GM21423 (cell line): ENCODE data around the gene ADARB2.
"Not testable (repeated sequence)": the region's sequence is repeated elsewhere in the genome, so short reads cannot be mapped to it uniquely, and the experiment has no call there.

Experiments used
- ATAC-seq: cut with Tn5 transposase; IDR thresholded peaks from one replicate; pipeline ENCODE4 v1.9.1; 2021; ENCODE audit warnings: mild to moderate bottlenecking, moderate library complexity; ENCODE audit not compliant: unreplicated experiment

Gene ADARB2

DNA sequence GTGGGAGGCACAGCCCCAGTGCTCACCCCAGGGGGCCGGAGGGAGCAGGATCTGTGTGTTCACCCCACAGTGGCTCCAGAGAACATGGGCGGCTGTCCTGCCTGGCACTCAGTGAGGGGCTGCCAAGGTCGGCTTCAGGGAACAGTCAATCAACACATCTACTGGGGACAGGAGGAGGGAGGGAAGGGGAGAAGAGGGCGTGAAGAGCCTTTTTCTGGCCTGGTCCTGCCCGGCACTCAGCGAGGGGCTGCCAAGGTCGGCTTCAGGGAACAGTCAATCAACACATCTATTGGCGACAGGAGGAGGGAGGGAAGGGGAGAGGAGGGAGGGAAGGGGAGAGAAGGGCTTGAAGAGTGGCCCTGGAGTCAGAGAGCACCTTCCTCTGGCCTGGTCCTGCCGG lies 184.9 kb downstream of the ADARB2 start:
- no peak for ATAC-seq

GRCh38 chr10:1551636-1552338 lies 185.5 kb downstream of the ADARB2 start:
- no peak for ATAC-seq

- no peak for ATAC-seq
These were observed 186.7 kb downstream of the ADARB2 start for GRCh38 chr10:1550616-1551015.

DNA sequence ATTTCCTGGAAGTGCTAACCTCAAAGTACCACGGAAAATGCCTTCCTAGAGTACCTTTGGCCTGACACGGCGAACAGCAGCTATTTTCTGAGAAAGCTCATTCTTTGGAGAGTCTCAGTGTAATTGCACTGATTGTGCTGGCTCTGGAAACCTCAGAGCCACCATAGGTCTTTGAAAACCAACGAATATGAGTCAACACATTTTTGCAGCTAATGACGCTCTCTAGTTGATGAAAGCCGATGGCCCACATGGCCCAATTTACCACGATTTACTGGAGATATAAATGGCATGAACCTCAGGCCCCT lies 187.1 kb downstream of the ADARB2 start:
- ATAC-seq = no peak

DNA sequence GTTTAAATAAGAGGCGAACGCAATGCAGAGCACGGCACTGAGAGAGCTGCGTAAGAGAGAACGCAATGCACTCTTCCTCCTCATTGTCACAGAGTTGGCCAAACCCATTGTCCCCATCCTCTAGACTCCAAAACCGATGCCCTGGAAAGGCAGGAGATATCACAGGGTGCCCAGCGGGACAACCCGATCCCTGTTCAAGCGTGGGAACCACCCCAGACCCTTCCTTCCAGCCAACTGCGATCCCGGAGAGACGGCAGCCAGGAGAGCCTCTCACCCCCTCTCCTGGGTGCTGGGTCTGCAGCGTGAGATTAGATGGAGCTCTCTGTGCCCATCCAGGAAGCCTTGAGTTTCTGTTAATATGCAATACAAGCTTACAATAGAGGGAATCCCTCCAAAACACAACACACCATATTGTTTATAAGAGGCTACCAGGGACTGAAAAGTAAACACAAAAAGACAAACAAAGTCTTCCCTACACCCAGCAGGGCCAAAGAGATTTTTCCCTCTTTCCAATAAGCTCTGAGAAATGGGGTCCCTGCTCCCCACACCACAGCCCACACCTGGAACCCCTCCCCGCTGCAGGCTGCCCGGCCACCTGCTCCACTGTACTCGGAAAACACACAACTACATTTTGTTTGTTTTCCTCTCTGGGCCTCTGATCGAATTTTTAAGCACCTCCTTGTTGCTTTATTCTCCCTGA lies 187.6 kb downstream of the ADARB2 start:
- no peak for ATAC-seq

- ATAC-seq = no peak
These were observed 188.7 kb downstream of the ADARB2 start for GRCh38 chr10:1548596-1548995.

- ATAC-seq = no peak
These were observed 189.2 kb downstream of the ADARB2 start for GRCh38 chr10:1548146-1548545.

DNA sequence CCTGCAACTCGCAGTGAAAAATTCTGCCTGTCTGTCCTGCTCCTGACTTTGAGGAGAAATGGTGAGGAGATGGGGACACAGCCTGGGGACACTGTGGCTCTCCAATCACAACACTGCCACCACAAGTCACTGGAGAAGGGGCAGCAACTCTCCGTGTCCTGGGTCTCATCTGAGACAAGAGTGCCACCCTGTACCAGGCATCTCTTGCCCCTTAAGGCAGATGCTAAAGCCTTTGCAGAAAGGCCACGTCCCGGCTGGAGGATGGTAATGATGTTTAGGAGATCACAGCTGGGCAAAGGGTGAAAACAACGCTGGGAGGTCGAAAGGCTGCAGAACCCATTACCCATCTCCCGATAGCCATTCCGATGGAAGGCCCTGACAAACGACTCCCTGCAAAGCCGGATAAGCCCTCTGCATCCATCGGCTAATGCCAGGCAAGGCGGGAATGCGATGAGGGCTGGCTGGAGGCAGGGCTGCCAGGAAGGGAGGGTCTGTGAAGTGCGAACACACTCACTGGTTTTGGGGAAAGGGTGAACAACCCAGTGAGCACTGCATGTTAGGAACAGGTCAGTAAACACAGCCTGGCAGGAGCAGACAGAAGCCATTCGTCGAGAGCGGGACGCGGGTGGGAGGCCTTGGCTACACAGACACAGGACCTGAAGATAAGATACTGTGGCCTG lies 190.8 kb downstream of the ADARB2 start:
- no peak for ATAC-seq

GRCh38 chr10:1545524-1545923 lies 191.8 kb downstream of the ADARB2 start:
- ATAC-seq = no peak

GRCh38 chr10:1544929-1545328 lies 192.4 kb downstream of the ADARB2 start:
- no peak for ATAC-seq

- no peak for ATAC-seq
These were observed 193.1 kb downstream of the ADARB2 start for GRCh38 chr10:1544209-1544673.

GRCh38 chr10:1543596-1543995 lies 193.7 kb downstream of the ADARB2 start:
- ATAC-seq = no peak

DNA sequence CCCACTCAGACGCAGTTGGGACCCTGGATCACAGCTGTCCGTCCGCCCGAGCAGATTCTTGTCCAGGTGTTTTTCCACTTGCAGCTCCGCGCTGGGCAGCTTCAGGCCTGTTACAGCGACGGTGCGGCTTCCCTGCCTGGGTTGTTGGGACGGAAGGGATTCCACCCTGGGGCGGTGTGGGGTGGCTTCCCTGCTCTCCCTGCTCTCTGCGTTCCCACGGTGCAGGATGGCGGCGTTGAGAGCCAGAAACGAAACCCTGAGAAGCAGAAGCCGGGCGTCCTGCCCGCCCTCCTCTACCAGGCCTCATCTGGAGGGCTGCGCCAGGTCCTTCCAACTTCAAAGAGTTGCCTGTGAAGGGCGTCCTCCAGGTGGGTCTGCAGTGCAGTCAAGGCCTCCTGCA lies 194.4 kb downstream of the ADARB2 start:
- ATAC-seq = no peak

DNA sequence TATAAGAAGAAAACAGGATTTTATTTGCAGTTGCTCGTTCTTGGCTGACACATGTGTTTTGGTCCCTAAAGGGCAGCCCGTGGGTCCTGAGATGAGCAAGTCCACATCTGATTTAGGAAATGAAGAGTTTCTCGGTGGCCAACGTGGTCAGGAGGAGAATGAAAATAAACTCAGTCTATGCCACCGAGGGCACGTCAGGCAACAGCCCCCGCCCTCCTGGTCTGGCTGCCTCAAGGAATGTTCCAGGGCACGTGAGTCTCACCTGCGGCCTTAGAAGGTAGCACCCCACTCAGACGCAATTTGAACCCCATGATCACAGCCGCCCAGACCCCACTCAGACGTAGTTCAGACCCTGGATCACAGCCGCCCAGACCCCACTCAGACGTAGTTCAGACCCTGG lies 197.2 kb downstream of the ADARB2 start:
- no peak for ATAC-seq

- ATAC-seq = no peak
These were observed 198.1 kb downstream of the ADARB2 start for GRCh38 chr10:1539216-1539615.

DNA sequence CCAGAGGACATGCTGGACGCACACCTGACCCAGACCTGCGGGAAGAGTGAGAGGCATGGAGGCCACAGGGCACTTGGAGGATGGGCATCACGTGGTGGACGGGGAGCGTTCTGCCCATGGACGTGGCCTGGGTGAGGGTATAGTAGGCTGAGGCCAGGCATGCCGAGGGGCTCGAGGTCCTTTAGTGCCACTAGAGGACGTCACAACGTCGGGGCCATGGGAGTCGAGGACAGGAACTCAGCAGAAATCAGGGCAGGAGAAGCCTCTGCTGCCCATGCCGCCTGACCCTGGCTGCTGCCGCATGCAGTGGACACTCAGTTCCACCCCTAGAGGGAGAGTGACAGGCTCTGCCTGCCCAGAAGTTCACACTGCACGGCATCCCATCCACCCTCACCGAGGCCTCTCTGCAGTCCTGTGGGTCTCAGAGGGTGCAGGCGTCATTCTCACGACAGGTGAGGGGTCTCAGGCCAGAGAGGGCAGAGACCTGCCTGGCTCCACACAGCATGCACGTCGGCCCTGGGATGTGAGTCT lies 198.7 kb downstream of the ADARB2 start:
- no peak for ATAC-seq

DNA sequence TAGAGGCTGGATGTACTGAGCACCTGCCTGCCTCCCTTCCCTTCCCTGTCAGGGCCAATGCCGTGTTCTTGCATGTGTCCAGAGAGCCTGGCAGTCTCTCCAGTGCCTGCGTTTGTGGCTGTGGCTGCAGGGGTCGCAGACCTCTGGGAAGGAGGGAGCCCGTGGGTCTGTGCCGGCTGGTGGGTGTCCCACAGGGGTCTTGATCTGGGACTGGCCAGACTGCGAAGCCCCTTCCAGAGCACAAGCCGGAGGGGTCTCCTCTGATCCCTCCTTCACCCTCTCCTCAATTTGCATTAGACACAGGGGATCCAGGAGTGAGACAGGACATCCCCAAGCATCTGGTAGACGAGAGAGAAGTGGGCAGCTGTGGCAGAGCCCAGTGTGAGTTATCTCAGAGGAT lies 199.2 kb downstream of the ADARB2 start:
- ATAC-seq = no peak

DNA sequence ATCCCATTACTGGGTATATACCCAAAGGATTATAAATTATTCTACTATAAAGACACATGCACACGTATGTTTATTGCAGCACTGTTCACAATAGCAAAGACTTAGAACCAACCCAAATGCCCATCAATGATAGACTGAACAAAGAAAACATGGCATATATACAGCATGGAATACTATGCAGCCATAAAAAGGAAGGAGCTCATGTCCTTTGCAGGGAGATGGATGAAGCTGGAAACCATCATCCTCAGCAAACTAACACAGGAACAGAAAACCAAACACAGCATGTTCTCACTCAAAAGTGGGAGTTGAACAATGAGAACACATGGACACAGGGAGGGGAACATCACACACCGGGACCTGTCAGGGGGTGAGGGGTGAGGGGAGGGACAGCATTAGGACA lies 199.9 kb downstream of the ADARB2 start:
- ATAC-seq = not testable (repeated sequence)

- ATAC-seq = no peak
These were observed 201.0 kb downstream of the ADARB2 start for GRCh38 chr10:1536341-1536740.

DNA sequence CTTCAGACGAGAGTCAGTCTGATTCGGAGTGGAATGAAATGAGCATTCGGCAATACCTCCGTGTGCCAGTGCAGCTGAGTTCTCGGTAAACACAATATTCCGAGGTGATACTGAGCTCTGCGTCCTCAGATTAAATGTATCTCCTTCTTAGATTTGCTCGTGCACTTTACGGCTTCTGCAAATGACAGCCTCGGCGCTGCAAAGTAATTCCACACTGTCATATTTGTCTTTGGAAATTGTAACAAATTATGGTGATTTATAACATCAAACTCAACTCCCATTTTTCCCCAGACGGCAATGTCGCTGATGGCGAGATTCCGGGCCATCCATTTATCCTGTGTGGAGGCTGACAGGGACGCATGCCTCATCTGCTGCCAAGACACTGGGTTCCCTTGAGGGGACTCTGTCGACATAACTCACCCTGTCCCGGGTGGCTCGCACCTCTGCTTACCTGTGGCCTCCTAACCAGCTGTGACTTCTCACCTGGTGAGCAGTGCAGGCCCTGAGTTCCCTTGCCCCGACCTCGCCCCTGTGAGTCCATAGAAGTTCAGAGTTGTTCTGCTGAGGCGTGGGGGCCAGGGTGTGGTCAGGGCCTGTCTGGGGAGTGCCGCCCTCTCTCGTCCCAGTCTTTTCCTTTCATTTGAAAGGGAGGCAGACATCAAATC lies 201.9 kb downstream of the ADARB2 start:
- ATAC-seq = no peak

GRCh38 chr10:1534820-1535219 lies 202.5 kb downstream of the ADARB2 start:
- no peak for ATAC-seq
